GM10248 (cell line): ENCODE data around the gene CSTF1.

Experiments used
- CTCF ChIA-PET: fragments of 300-600 bp; sonication (Branson Sonifier 250); formaldehyde crosslinking; extraction: SDS; loops from one replicate; lab custom pipeline; 2021; ENCODE audit warnings: antibody characterized with exemption; lab: Yijun Ruan, JAX
- POLR2A ChIA-PET: fragments of 350-650 bp; sonication (Branson Sonifier 250); formaldehyde crosslinking; extraction: SDS; loops from one replicate; lab custom pipeline; 2020; ENCODE audit warnings: antibody characterized with exemption; lab: Yijun Ruan, JAX
- DNase-seq: peaks from one replicate; pipeline ENCODE4 v3.0.0; 2012; ENCODE audit errors: extremely low spot score
- CTCF ChIP-seq: IDR thresholded peaks from 2 replicates; pipeline ENCODE4 v1.5.1; 2012; ENCODE audit warnings: mild to moderate bottlenecking, low read depth; ENCODE audit errors: extremely low read depth, missing control alignments, control extremely low read depth

CSTF1 gene

GRCh38 chr20:56418385-56418861 is 26.0 kb downstream of the CSTF1 start:
- CTCF ChIA-PET: interaction anchor here (0.9 to 2.9 kb wide), 6 partner anchors 8 to 34 kb away, joined by 3 to 7 read pairs (median 3); no protein-coding TSS in a partner anchor
- DNase-seq: no peak
- POLR2A ChIA-PET: interaction anchor here (1.3 kb wide), 1 partner anchor 10 kb away, joined by 6 read pairs; no protein-coding TSS in a partner anchor
- TF ChIP-seq CTCF: no peak

GRCh38 chr20:56420028-56420427 is 27.6 kb downstream of the CSTF1 start:
- no peak for TF ChIP-seq CTCF
- CTCF ChIA-PET: interaction anchor here (1.3 to 2.9 kb wide), 3 partner anchors 8 to 51 kb away, joined by 3 to 7 read pairs (median 3); no protein-coding TSS in a partner anchor
- DNase-seq: no peak
- POLR2A ChIA-PET: no interaction called here

- DNase-seq: no peak
- ChIA-PET POLR2A (no interaction called here), CTCF (interaction anchor here (1.1 to 2.7 kb wide), 5 partner anchors 10 to 36 kb away, joined by 3 to 20 read pairs (median 3); partner anchors contain the start of gene CASS4)
- TF ChIP-seq CTCF: no peak
Measured at GRCh38 chr20:56420940-56421688, 28.7 kb downstream of the CSTF1 start.

GRCh38 chr20:56422076-56422823 is 29.8 kb downstream of the CSTF1 start:
- no peak for DNase-seq
- no peak for TF ChIP-seq CTCF
- ChIA-PET CTCF (interaction anchor here (1.1 to 2.7 kb wide), 3 partner anchors 11 to 16 kb away, joined by 3 to 20 read pairs (median 3); partner anchors contain the start of gene CASS4), POLR2A (no interaction called here)

- ChIA-PET CTCF (interaction anchor here (1.6 to 3.3 kb wide), 3 partner anchors 8 to 12 kb away, joined by 5 to 20 read pairs (median 8); partner anchors contain the start of gene CASS4), POLR2A (no interaction called here)
- no peak for TF ChIP-seq CTCF
- no peak for DNase-seq
Measured at GRCh38 chr20:56422824-56423189, 30.4 kb downstream of the CSTF1 start.

GRCh38 chr20:56423211-56423610 is 30.8 kb downstream of the CSTF1 start:
- CTCF ChIA-PET: interaction anchor here (1.0 to 3.3 kb wide), 4 partner anchors 8 to 44 kb away, joined by 3 to 20 read pairs (median 6); partner anchors contain the start of gene CASS4
- no peak for TF ChIP-seq CTCF
- POLR2A ChIA-PET: no interaction called here
- DNase-seq: no peak
